A673 (cell line): ENCODE results near the gene LRP6. TPM values are rescaled to one million over a fixed set of nuclear protein-coding genes. Genes with fewer than 3 reads are reported as not detected.
A peak's percentile ranks its signal among the peaks of the same experiment; 100 is the strongest.

ENCODE experiments used
- BruUV-seq: library from RNA; stranded (reverse); fragments of 400-500 nt; replicated peaks from 2 replicates; lab custom pipeline; 2021; lab: Mats Ljungman, UMichigan
- CTCF ChIA-PET: fragments of 300-600 bp; sonication (Branson Sonifier 250); formaldehyde crosslinking; loops from one replicate; lab custom pipeline; 2022; ENCODE audit warnings: antibody characterized with exemption; lab: Charles Lee
- POLR2A ChIA-PET: fragments of 300-600 bp; sonication (Branson Sonifier 250); formaldehyde crosslinking; loops from one replicate; lab custom pipeline; 2022; ENCODE audit warnings: antibody characterized with exemption; ENCODE audit not compliant: low non-redundant PET; lab: Charles Lee
- DNase-seq: peaks from one replicate; pipeline ENCODE4 v3.0.0-alpha.2; 2015; ENCODE audit warnings: low spot score
- H3K27ac ChIP-seq: fragments of 200-600 bp; sonication (generic); 2 replicates; pipeline ENCODE4 v1.5.1; 2016; ENCODE audit warnings: mixed run types, low read depth, mild to moderate bottlenecking, mixed read lengths, antibody characterized with exemption, low read length; ENCODE audit not compliant: poor library complexity, severe bottlenecking
- H3K27me3 ChIP-seq: fragments of 200-600 bp; sonication (generic); replicated peaks from 2 replicates; pipeline ENCODE4 v1.6.1; 2017; ENCODE audit warnings: mixed run types, low read depth, mild to moderate bottlenecking, mixed read lengths, antibody characterized with exemption, low read length; ENCODE audit not compliant: insufficient read depth, poor library complexity
- H3K36me3 ChIP-seq: fragments of 200-600 bp; sonication (generic); 2 replicates; pipeline ENCODE4 v1.6.1; 2016; ENCODE audit warnings: mixed run types, mild to moderate bottlenecking, mixed read lengths, antibody characterized with exemption, low read length; ENCODE audit not compliant: insufficient read depth, poor library complexity, severe bottlenecking
- H3K4me1 ChIP-seq: fragments of 200-600 bp; sonication (generic); 2 replicates; pipeline ENCODE4 v1.6.1; 2017; ENCODE audit warnings: mixed run types, mild to moderate bottlenecking, mixed read lengths, antibody characterized with exemption, low read length; ENCODE audit not compliant: insufficient read depth, poor library complexity, severe bottlenecking
- H3K4me3 ChIP-seq: fragments of 200-600 bp; sonication (generic); 2 replicates; pipeline ENCODE4 v1.5.1; 2016; ENCODE audit warnings: low read depth, mixed run types, mild to moderate bottlenecking, mixed read lengths, low read length; ENCODE audit not compliant: poor library complexity, severe bottlenecking
- H3K9me3 ChIP-seq: fragments of 200-600 bp; sonication (generic); 2 replicates; pipeline ENCODE4 v1.6.1; 2016; ENCODE audit warnings: mixed run types, low read depth, mild to moderate bottlenecking, mixed read lengths, antibody characterized with exemption, low read length; ENCODE audit not compliant: poor library complexity, severe bottlenecking
- EZH2 ChIP-seq: fragments of 200-600 bp; sonication (generic); IDR thresholded peaks from 2 replicates; pipeline ENCODE4 v1.6.1; 2017; ENCODE audit warnings: borderline replicate concordance, low read depth, mild to moderate bottlenecking, mixed read lengths, antibody characterized with exemption, low read length; ENCODE audit not compliant: poor library complexity, severe bottlenecking
- intact Hi-C: fragments of 100-400 bp; cut with micrococcal nuclease; formaldehyde crosslinking; loops from one replicate; pipeline ENCODE4 v1.10.0; 2022; ENCODE audit not compliant: unreplicated experiment
- total RNA-seq: library from RNA; stranded (reverse); gene quantifications from 2 replicates; pipeline ENCODE4 v1.2.3, GENCODE V29; 2021
- TF ChIP-seq, protein P1 (sequence below): fragments of 300-800, 200-600 bp; sonication (generic); conservative IDR thresholded peaks from 2 replicates; pipeline ENCODE4 v1.5.1; 2017; ENCODE audit warnings: low read depth, mild to moderate bottlenecking, antibody characterized with exemption, low read length, moderate library complexity, mixed read lengths

The LRP6 gene
- total RNA-seq, 1 experiment from 2014 or later: 97.4 TPM

DNA sequence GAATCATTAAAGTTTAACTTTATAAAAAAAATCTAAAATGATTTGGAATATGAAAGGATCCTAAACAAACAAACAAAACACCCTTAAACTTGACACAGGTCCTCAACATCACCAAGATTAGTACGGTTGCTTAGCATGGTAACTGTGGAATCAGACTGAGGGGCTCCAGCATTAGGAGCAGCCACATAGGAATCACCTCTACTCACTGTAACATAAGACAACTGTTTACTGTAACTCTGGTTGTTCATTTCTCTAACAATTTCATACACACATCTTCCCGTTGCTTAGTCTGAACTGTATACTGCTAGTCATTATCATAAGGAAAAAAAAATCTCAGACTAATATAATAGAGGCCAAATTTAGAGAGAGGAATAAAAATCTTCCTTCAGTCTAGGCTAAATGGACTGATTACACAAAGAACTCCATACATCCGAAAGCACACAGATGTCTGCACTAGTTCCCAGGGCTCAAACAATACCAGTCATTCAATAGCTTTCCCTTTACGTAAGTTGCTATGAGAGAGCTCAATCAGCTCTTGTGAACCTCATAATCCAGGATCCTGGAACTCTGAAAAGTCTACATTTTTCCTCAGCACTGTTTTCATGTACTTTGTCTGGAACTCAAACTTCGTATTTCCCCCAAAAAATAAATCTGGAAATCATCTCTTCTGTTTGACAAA lies 26.0 kb downstream of the LRP6 start:
- TSS peak; percentile 8 for BruUV-seq
- no peaks in the 10 kb centered on the region for H3K27me3 ChIP-seq
- H3K27ac ChIP-seq: peak overlapping the region; percentile 75
- peaks cover 16% of the 10 kb centered on the region for H3K36me3 ChIP-seq
- intact Hi-C loops: loop anchor here (10.0 kb wide), 1 partner anchor 636 kb away; no protein-coding TSS in a partner anchor
- ChIA-PET CTCF (no interaction called here), POLR2A (interaction anchor here (0.7 to 1.1 kb wide), 2 partner anchors 26 kb away, joined by 3 to 4 read pairs; partner anchors contain the start of gene LRP6)
- H3K4me3 ChIP-seq: peak overlapping the region; percentile 29
- no peaks in the 10 kb centered on the region for H3K9me3 ChIP-seq
- H3K4me1 ChIP-seq: peaks cover 50% of the 10 kb centered on the region
- TF ChIP-seq EZH2: no peak
- TF ChIP-seq, protein P1, sequence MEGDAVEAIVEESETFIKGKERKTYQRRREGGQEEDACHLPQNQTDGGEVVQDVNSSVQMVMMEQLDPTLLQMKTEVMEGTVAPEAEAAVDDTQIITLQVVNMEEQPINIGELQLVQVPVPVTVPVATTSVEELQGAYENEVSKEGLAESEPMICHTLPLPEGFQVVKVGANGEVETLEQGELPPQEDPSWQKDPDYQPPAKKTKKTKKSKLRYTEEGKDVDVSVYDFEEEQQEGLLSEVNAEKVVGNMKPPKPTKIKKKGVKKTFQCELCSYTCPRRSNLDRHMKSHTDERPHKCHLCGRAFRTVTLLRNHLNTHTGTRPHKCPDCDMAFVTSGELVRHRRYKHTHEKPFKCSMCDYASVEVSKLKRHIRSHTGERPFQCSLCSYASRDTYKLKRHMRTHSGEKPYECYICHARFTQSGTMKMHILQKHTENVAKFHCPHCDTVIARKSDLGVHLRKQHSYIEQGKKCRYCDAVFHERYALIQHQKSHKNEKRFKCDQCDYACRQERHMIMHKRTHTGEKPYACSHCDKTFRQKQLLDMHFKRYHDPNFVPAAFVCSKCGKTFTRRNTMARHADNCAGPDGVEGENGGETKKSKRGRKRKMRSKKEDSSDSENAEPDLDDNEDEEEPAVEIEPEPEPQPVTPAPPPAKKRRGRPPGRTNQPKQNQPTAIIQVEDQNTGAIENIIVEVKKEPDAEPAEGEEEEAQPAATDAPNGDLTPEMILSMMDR: no peak
- DNase-seq: peak; percentile 80

DNA sequence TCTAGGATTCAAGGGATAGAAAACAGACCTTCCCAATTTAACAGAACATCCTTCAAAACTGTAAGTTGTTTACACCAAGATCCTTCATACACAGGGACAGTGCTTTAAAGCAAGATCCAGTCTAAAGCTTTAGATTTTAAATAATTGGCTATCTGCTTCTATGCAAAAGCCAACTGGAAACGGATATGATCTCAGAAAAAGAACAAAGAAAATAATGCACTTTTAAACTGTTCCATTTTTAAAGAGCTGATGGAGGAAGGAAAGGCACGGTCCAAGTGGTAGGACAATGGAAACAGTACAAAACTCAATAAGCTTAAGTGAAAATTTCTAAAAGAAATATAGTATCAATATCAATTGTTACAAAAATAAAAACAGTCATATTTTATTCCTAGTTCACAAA lies 27.7 kb downstream of the LRP6 start:
- CTCF ChIA-PET: no interaction called here
- no TSS peak for BruUV-seq
- intact Hi-C loops: no loop called here
- DNase-seq: no peak
- H3K36me3 ChIP-seq: peaks cover 11% of the 10 kb centered on the region
- peaks cover 49% of the 10 kb centered on the region for H3K4me1 ChIP-seq
- no peaks in the 10 kb centered on the region for H3K9me3 ChIP-seq
- H3K4me3 ChIP-seq: no peak overlapping the region
- peak overlapping the region; percentile 74 for H3K27ac ChIP-seq
- POLR2A ChIA-PET: interaction anchor here (0.6 kb wide), 1 partner anchor 10 kb away, joined by 5 read pairs; no protein-coding TSS in a partner anchor
- TF ChIP-seq, protein P1: no peak
- TF ChIP-seq EZH2: no peak
- no peaks in the 10 kb centered on the region for H3K27me3 ChIP-seq

DNA sequence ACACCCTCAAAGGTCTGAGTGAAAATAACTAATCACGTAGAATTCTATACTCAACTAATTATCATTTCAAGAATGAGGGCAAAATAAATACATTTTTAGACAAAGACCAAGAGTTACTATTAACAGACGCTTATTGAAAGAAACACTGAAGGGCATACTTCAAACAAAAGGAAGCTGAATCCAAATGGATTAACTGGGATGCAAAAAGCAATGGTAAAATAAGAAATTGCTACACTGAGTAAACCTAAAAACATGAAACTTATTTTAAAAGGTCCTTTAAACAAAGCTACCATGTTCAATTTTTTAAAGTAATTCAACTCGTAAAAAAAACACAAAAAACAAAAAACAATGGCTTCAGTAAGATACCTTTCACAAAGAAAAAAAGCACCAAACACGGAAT lies 28.2 kb downstream of the LRP6 start:
- intact Hi-C loops: no loop called here
- TF ChIP-seq EZH2: no peak
- TF ChIP-seq, protein P1: no peak
- peaks cover 6% of the 10 kb centered on the region for H3K36me3 ChIP-seq
- BruUV-seq: TSS peak; percentile 7
- no peaks in the 10 kb centered on the region for H3K9me3 ChIP-seq
- H3K27ac ChIP-seq: peak overlapping the region; percentile 74
- no peak overlapping the region for H3K4me3 ChIP-seq
- ChIA-PET POLR2A (no interaction called here), CTCF (no interaction called here)
- no peaks in the 10 kb centered on the region for H3K27me3 ChIP-seq
- H3K4me1 ChIP-seq: peaks cover 50% of the 10 kb centered on the region
- DNase-seq: no peak
